GM23248 (cell line): ENCODE measurements around the gene DLG2.

ENCODE experiments used
- EZH2 ChIP-seq: fragments of 200-600 bp; sonication (generic); IDR thresholded peaks from 2 replicates; pipeline ENCODE4 v1.6.1; 2018; ENCODE audit warnings: antibody characterized with exemption, mild to moderate bottlenecking; ENCODE audit not compliant: insufficient read depth, poor library complexity, severe bottlenecking
- EZH2phosphoT487 ChIP-seq: fragments of 200-600 bp; sonication (generic); IDR thresholded peaks from 2 replicates; pipeline ENCODE4 v1.6.1; 2018; ENCODE audit warnings: antibody characterized with exemption, moderate library complexity, mild to moderate bottlenecking, low read depth; ENCODE audit not compliant: insufficient read depth

DNA sequence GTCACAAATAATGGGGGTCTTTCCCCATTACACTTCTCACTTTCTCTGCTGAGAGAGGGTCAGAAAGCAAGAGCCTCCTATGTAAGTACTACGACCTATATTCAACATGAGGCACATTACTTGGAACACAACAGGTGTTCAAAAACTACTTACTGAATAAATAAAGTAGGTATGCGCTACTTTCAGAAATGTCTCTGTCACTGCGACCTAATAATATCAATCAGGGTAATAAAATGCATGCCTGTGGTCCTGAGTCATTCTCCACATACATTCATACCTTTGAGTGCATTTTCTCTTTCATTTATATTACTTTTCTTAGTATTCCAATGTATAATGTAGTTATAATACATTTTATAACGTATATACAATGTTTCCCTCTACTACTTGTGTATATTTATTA is 838.9 kb downstream of the DLG2 start:
- TF ChIP-seq EZH2 (no peak), EZH2phosphoT487 (no peak)
